SK-N-MC (cell line): ENCODE measurements around the gene XPO1.

Experiments
- FOXP2 ChIP-seq: optimal IDR thresholded peaks from 2 replicates; pipeline ENCODE3; 2011; ENCODE audit warnings: mild to moderate bottlenecking, moderate library complexity; ENCODE audit not compliant: insufficient read depth; ENCODE audit errors: extremely low read length, control extremely low read depth
- POLR2AphosphoS5 ChIP-seq: IDR thresholded peaks from 2 replicates; pipeline ENCODE4 v1.6.1; 2012; ENCODE audit warnings: mild to moderate bottlenecking, low read depth, low read length, borderline replicate concordance

DNA sequence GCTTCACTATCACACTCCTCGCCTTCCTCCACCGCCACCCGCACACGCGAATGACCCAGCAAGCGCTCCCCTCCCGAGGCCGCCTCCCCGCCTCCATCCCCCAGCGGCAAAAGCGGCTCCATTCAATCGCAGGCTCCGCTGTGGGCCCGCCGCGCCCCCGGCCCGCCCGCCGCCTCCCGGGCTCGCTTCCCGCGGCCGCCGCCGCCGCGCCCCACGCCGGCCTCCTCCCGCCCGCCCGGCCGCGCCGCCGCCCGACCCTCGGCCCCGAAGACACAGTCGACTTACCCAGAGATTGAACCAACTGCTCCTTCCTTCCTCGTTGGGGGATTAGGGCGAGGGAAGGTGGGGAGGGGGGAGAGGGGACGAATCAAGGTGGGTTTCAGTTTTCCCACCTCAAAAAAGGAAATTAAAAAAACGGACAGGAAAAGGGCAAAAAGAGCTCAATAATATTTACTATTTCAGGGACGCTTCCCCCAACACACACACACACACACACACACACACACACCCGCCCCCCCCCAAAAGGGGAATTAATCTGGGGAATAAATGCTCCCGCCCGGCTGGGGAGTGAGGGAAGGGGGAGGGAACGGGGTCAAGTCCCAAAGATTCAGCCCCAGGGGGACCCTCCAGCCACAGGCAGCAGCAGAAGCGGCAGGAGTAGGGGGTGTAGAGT, 743 bp downstream of the XPO1 start:
- TF ChIP-seq FOXP2, result no peak
- no peak for TF ChIP-seq POLR2AphosphoS5
